IPS-11a (cell line): Measurements from ENCODE around the gene EMC6.

Source experiments
- H3K4me3 ChIP-seq: one replicate; pipeline ENCODE4 v1.5.1; 2013; ENCODE audit warnings: low read depth, low read length, control low read depth

The EMC6 gene

GRCh38 chr17:3668279-3669084, at the start of gene EMC6, which contains the start of gene TAX1BP3:
Gene EMC6, plus strand, starts transcription at chr17:3668812. Its CDS starts 335 bp downstream, at chr17:3669147.
Gene TAX1BP3, minus strand, starts transcription at chr17:3668578. Its CDS starts 52 bp downstream, at chr17:3668526.
- peak within 1 kb of the TSS; percentile 97 for H3K4me3 ChIP-seq

DNA sequence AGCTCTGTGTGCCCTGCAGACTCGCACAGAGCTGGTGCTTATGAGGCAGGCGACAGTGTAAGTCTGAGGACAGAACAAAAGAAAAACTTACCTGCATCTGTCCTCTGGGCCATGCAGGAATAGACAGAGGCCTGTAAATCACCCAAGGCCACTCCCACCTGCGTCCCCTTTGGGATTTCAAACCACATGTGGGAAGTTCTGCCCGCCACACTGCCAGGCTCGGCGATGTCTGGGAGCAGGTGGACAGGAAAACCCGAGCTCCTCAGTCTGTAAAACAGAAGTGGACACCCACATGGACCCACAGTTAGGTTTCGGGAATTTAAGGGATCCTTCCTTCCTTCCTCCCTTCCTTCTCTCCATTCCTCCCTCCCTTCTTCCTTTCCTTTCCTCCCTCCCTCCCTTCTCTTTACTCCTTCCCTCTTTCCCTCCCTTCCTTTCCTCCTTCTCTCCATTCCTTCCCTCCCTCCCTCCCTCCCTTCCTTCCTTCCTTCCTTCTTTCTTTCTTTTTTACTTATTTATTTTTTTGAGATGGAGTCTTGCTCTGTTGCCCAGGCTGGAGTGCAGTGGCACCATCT, 47.4 kb upstream of the EMC6 start:
- H3K4me3 ChIP-seq: no peak overlapping the region

GRCh38 chr17:3622977-3623594, 45.5 kb upstream of the EMC6 start:
- H3K4me3 ChIP-seq: no peak overlapping the region

DNA sequence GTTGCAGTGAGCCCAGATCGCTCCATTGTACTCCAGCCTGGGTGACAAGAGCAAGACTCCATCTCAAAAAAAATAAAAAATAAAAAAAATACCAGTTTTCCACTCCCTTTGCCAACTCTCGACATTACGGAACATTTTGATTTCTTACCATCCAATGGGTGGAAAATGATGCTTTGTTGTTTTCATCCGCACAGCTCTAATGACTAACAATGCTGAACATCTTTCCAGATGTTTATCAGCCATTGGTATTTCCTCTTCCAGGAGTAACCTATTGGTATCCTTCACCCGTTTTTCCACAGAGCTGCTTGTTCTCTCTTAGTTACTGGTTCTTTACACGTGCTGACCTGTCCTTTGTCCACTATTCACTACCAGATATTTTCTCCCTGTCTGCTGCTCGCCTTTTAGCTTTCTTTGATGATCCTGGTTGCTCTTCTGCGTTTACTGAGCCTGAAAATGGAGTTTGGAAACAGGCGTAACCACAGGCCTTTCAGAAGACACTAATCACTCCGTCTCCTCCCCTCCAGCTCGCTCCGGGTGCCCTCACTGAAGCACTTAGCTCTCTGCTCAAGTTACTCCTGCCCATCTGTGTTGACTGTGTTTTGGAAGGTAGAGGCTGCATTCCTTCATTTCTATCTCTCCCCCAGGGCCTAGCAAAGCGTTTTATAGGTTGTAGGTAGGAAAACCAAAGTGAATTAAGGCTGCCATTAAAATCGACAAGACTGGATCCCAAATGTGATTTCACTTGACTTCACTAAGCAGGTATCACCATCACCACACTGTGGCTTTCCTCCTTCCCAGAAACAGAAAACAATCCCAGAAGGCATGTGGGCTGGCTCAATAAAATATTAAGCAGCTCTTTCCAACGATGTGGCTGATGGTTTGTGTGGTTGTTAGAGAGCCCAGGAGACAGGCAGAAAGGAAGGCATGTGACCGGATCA, 41.5 kb upstream of the EMC6 start:
- no peak overlapping the region for H3K4me3 ChIP-seq

DNA sequence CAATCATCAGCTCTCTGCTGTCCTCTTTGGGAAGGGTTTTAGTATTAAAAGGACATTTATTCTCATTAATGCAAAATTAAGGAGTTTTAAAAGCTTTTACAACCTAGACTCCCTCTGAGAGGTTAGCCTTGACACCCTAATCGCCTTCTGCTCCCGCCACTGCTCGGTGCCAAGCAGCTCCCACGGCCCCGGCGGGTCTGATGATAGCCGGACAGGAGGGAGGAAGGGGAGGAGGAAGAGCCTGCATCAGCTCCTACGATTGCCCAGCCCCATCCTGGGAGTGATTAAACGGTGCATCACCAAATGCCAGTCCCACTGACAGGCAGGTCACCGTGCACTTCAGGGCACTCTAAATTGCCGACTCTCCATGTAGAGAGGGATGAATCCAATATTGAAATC, 40.8 kb upstream of the EMC6 start:
- H3K4me3 ChIP-seq: no peak overlapping the region

DNA sequence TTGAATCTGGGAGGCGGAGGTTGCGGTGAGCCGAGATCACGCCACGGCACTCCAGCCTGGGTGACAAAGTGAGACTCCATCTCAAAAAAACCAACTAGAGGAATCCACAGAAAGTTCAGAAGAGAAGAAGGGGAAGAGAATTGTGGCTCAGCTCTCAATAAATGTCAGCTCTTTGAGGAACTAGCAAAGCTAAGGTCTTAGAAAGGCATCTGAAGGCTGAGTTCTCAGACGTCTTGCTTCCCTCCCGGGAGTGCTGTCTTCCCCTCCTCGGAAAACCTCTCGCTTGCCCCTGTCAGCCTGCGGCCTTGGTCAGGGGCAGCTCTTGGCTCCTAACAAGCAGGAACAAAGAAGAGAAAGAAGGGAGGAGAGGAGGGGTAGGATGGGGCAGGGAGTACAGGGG, 37.8 kb upstream of the EMC6 start:
- H3K4me3 ChIP-seq: no peak overlapping the region

DNA sequence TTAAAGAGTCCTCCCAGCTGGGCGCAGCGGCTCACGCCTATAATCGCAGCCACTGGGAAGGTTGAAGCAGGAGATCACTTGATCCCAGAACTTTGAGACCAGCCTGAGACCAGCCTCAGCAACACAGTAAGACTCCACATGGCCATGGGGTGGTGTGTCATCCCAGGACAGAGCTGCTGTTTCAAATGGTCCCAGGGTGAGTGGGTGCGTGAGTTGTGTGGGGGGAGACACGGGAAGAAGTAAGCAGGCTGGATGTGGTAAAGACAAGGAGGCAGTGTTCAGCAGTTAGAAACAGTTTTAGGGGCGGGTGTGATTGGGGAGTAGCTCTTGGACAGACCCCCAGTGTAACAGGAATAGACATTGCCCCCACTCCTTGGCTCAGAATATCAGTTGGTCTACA, 36.3 kb upstream of the EMC6 start:
- no peak overlapping the region for H3K4me3 ChIP-seq

DNA sequence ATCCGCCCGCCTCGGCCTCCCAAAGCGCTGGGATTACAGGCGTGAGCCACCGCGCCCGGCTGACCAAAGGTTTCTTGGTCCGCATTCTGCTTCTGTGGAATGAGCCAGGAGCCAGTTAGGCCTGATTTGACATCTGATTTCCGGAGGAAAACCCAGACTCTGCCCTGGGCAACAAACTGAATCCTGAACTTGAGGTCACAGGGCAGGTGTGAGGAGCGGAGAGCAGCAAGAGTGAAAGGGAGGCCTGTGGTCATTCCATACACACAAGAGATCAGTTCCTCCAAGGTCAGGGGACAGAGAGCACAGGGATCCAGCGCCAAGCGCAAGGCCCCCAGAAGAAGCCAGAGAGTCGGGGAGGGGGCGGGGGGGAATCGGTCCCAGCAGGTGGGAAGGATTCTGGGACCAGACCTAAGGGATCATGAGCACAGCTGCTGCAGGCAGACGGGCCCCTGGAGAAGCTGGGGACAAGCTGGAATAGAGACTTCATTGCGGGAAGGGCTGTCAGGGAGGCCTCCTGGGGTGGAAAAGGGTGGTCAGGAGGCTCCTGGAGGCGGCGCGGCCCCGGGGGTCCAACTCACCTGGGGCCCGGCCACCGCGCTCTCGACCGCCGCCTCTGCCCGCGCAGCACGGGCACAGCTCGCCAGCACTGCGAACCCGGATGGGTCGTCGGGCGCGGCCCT, 33.0 kb upstream of the EMC6 start:
- peak overlapping the region; percentile 84 for H3K4me3 ChIP-seq

DNA sequence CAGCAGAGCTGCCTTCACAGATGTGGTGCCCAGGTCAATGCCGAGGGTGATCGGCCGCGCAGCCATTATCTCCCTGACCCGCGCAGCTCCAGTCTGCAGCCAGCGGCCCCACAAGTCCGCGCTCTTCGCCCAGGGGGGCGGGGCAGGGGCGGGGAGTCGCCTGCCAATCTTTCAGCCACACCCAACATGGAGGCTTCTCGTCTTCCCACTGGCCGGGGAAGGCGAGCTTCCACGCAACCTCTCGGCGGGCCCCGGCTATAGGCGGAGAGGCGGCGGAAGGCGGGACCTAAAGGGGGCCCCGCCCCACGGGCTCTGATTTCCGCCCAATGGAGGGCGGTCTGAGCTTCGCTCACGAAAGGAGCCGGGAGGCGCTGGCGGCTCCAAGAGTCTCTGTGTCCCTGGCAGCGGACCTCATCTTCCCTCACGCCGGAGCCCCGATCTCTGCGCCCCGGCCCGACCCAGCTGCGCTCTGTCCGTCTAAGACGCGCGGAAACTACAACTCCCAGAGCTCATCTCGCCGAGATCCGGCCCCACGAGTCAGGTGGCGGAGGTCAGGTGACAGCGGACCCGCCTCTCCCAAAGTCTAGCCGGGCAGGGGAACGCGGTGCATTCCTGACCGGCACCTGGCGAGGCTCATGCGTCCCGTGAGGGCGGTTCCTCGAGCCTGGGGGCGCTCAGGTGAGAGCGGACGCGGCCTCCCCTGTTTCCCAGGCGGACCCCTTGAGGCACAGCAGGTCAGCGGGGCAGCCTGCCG, 32.3 kb upstream of the EMC6 start, which contains the start of the genes CTNS and SHPK:
TSS of gene CTNS (plus strand) at position 607 of the 754 bp plus-strand sequence. CDS start 3,447 bp downstream, outside the sequence.
TSS of gene SHPK (minus strand) at position 97 of the 754 bp plus-strand sequence. CDS start at position 66, 31 bp downstream.
- H3K4me3 ChIP-seq: peak within 1 kb of the TSS; percentile 84

- H3K4me3 ChIP-seq: peak overlapping the region; percentile 84
These were observed 31.7 kb upstream of the EMC6 start for GRCh38 chr17:3636908-3637373.

DNA sequence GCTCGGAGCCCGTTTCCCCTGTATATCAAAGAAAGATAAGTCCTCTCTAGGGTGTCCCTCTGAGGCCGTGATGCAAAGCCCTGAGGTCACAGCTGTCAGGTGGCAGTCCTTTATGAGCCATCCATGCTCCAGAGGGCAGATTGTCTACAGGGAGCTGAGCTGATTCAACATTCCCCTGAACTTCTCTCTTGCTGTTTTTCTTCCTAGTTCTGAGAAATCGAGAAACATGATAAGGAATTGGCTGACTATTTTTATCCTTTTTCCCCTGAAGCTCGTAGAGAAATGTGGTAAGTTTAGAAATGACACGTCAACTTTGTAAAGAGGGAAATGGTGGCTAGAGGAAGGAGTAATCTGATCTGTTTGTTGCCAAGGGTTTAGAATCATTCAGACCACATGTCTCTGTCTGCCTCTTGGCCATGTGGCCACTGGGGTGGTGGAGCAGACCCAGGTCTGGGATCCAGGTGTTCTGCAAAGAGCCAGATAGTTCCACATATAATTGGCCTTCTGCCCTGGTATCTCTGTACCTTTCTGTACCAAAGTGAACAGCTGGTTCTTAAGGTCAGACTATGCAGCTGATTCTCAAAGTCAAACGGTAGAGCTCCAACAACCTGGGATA, 28.5 kb upstream of the EMC6 start:
- H3K4me3 ChIP-seq: no peak overlapping the region

- H3K4me3 ChIP-seq: no peak overlapping the region
These were observed 27.6 kb upstream of the EMC6 start for GRCh38 chr17:3641014-3641413.

GRCh38 chr17:3641717-3642486, 26.7 kb upstream of the EMC6 start:
- no peak overlapping the region for H3K4me3 ChIP-seq

GRCh38 chr17:3643889-3644349, 24.7 kb upstream of the EMC6 start:
- no peak overlapping the region for H3K4me3 ChIP-seq

DNA sequence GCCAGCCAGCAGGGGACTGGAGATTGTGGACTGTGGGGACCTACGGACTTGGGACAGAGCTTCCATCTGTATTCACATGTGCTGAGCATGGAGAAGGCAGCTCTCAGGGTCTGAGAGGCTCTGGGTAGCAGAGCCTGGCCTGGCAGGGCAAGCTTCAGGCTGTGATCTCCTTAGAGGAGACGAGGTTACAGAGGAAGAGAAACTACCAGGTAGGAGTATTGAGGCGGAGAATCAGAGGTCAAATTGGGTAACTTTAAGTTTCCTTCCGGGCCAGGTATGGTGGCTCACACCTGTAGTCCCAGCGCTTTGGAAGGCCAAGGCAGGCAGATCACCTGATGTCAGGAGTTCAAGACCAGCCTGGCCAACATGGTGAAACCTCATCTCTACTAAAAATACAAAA, 23.3 kb upstream of the EMC6 start:
- no peak overlapping the region for H3K4me3 ChIP-seq

DNA sequence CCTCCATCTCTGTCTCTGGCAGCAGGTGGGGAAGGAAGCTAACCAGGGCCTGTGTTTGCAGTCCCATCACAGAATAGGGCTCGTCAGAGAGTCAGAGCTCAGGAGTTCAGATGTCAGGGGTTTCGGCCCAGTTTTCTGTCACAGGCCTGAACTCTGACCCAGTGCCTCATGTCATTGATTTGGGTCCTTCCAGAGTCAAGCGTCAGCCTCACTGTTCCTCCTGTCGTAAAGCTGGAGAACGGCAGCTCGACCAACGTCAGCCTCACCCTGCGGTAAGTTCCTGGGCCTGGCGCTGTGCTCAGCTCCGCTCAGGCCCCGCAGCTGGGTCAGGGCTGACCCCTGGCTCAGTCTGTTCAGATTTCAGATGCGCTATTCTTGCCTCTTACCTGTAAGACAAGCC, 21.4 kb upstream of the EMC6 start:
- no peak overlapping the region for H3K4me3 ChIP-seq

- no peak overlapping the region for H3K4me3 ChIP-seq
These were observed 20.6 kb upstream of the EMC6 start for GRCh38 chr17:3647769-3648555.
